ENCODE results near the gene CALCA. TPM values are rescaled to one million over a fixed set of nuclear protein-coding genes. Genes with fewer than 3 reads are reported as not detected.
A peak's percentile ranks its signal among the peaks of the same experiment; 100 is the strongest.
"Not testable (repeated sequence)": the region's sequence is repeated elsewhere in the genome, so short reads cannot be mapped to it uniquely, and the experiment has no call there.

Gene CALCA, protein sequence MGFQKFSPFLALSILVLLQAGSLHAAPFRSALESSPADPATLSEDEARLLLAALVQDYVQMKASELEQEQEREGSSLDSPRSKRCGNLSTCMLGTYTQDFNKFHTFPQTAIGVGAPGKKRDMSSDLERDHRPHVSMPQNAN
- total RNA-seq (not detected), polyA plus RNA-seq (not detected)

DNA sequence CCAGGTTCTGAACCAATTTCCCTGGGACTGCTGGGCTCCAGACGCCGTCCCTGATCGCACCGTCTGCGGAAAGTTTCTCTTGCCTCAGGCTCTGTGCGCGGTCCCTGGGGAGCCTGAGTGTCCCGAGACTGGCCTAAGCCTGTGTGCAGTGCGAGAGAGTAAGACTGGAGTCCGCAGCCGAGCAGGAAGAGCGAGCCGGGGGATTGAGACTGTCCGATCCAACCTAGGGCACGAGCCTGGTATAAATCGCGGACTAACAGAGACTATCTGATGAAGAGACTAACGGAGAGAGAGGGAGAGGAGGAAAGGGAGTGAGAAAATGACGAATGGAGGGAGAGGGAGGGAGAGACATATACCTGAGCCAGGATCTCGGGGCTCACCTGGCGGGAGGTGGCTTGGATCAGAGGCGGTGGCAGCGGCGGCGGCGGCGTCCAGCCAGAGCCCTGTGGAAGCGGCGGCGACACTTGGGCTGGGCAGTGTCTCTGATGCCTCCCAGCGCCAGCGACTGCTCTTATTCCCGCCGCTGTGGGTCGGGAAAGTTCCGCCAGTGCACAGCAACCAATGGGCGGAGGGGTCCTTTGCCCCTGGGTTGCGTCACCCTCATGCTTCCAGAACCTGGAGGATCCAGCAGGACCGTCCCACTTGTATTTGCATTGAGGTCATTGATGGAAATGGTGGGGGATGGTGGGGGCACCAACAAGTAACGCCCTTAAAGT lies at the start of gene CALCA:
Gene CALCA, minus strand, starts transcription at position 487 of the 716 bp plus-strand sequence. CDS start 1,159 bp downstream, outside the sequence.
- Histone ChIP-seq H3K27me3 (ENCODE audit: insufficient read depth, low read length, poor library complexity, severe bottlenecking) (peaks cover 54% of the 10 kb centered on the region), H3K4me3 (ENCODE audit: low read length) (no peak within 1 kb of the TSS), H3K4me1 (ENCODE audit: insufficient read depth, low read length) (peaks cover 25% of the 10 kb centered on the region), H3K9me3 (ENCODE audit: low read length) (no peaks in the 10 kb centered on the region), H3K27ac (ENCODE audit: low read depth, low read length) (no peak within 1 kb of the TSS), H3K36me3 (ENCODE audit: insufficient read depth, low read length) (no peaks in the 10 kb centered on the region)
- peaks cover 67 to 86% of the 10 kb centered on the region in 2 donors for H3K27me3 Mint-ChIP-seq
- DNase-seq, result no peak
- H3K27ac Mint-ChIP-seq, result peak within 1 kb of the TSS in 3 of 8 donors; percentile 18 to 78 (median 69)
- H3K36me3 Mint-ChIP-seq, result no peaks in the 10 kb centered on the region
- H3K9me3 Mint-ChIP-seq, result no peaks in the 10 kb centered on the region
- H3K4me3 Mint-ChIP-seq, result peak within 1 kb of the TSS; percentile 74 to 87 (median 80)
- CTCF ChIA-PET, result no interaction called here
- POLR2A ChIA-PET, result no interaction called here
- H3K4me1 Mint-ChIP-seq, result peaks cover 32 to 35% (median 33%) of the 10 kb centered on the region in 3 donors

DNA sequence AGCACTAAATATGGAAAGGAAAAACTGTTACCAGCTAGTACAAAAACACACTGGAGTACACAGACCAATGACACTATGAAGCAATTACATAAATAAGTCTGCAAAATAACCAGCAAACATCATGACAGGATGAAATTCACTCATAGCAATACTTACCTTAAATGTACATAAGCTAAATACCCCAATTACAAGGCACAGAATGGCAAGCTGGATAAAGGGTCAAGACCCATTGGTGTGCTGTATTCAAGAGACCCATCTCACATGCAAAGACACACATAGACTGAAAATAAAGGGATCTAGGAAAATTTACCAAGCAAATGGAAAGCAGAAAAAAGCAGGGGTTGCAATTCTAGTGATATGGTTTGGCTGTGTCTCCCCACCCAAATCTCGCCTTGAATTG lies 44.0 kb upstream of the CALCA start:
- peaks cover 33 to 55% of the 10 kb centered on the region in 2 donors for H3K27me3 Mint-ChIP-seq
- Histone ChIP-seq H3K4me1 (ENCODE audit: insufficient read depth, low read length) (no peaks in the 10 kb centered on the region), H3K27me3 (ENCODE audit: insufficient read depth, low read length, poor library complexity, severe bottlenecking) (no peaks in the 10 kb centered on the region), H3K36me3 (ENCODE audit: insufficient read depth, low read length) (no peaks in the 10 kb centered on the region), H3K4me3 (ENCODE audit: low read length) (no peak overlapping the region), H3K27ac (ENCODE audit: low read depth, low read length) (no peak overlapping the region), H3K9me3 (ENCODE audit: low read length) (no peaks in the 10 kb centered on the region)
- no peak for DNase-seq
- POLR2A ChIA-PET, result no interaction called here
- CTCF ChIA-PET, result interaction anchor here (1.5 kb wide), 1 partner anchor 10 kb away, joined by 7 read pairs; no protein-coding TSS in a partner anchor
- no peak overlapping the region for H3K27ac Mint-ChIP-seq
- peaks cover 1 to 38% (median 6%) of the 10 kb centered on the region in 3 donors for H3K36me3 Mint-ChIP-seq
- H3K4me1 Mint-ChIP-seq, result no peaks in the 10 kb centered on the region
- no peak overlapping the region for H3K4me3 Mint-ChIP-seq
- H3K9me3 Mint-ChIP-seq, result peaks cover 31 to 38% (median 33%) of the 10 kb centered on the region in 5 donors

DNA sequence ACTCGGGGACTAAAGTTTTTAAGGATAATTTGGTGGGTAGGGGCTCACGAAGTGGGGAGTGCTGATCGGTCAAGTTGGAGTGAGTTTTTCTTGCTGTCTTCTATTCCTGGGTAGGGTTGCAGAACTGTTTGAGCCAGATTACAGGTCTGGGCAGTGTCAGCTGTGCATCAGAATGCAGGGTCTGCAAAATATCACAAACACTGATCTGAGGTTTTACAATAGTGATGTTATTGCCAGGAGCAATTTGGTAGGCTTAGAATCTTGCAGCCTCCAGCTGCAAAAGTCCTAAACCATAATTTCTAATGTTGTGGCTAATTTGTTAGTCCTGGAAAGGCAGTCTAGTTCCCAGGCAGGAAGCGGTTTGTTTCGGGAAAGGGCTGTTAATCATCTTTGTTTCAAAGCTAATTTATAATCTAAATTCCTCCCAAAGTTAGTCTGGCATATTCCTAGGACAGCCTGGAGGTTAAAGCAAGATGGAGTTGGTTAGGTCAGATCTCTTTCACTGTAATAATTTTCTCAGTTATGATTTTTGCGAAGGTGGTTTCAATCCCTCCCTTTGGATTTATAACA lies 39.7 kb upstream of the CALCA start:
- Histone ChIP-seq H3K36me3 (ENCODE audit: insufficient read depth, low read length) (no peaks in the 10 kb centered on the region), H3K4me3 (ENCODE audit: low read length) (no peak overlapping the region), H3K4me1 (ENCODE audit: insufficient read depth, low read length) (no peaks in the 10 kb centered on the region), H3K9me3 (ENCODE audit: low read length) (no peaks in the 10 kb centered on the region), H3K27ac (ENCODE audit: low read depth, low read length) (no peak overlapping the region), H3K27me3 (ENCODE audit: insufficient read depth, low read length, poor library complexity, severe bottlenecking) (no peaks in the 10 kb centered on the region)
- H3K27ac Mint-ChIP-seq, result no peak overlapping the region
- H3K9me3 Mint-ChIP-seq, result peaks cover 13 to 20% (median 16%) of the 10 kb centered on the region in 5 donors
- H3K36me3 Mint-ChIP-seq, result peaks cover 1 to 15% (median 2%) of the 10 kb centered on the region in 3 donors
- H3K4me1 Mint-ChIP-seq, result no peaks in the 10 kb centered on the region
- H3K4me3 Mint-ChIP-seq, result no peak overlapping the region
- DNase-seq, result no peak
- ChIA-PET CTCF (interaction anchor here (1.5 kb wide), 1 partner anchor 104 kb away, joined by 3 read pairs; no protein-coding TSS in a partner anchor), POLR2A (no interaction called here)
- peaks cover 20 to 58% of the 10 kb centered on the region in 2 donors for H3K27me3 Mint-ChIP-seq

DNA sequence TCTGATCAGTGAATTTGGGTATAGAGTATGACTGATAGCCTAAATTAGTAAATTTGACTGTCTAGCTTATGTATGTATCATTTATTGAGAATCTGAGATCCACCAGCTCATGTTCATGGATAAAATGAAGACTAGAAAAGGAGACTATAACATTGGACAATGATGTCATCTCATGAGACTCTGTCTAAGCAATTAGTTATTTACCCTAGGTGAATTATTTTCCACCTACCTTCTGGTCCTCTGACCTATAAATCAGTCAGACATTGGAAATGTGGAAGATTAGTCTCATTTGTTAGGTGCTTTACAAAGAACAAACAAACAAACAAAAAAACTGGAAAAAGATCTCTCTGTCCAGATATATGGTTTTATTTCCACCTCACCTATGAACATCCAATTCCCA lies 38.7 kb upstream of the CALCA start:
- Histone ChIP-seq H3K27ac (ENCODE audit: low read depth, low read length) (no peak overlapping the region), H3K4me1 (ENCODE audit: insufficient read depth, low read length) (no peaks in the 10 kb centered on the region), H3K36me3 (ENCODE audit: insufficient read depth, low read length) (no peaks in the 10 kb centered on the region), H3K27me3 (ENCODE audit: insufficient read depth, low read length, poor library complexity, severe bottlenecking) (no peaks in the 10 kb centered on the region), H3K4me3 (ENCODE audit: low read length) (no peak overlapping the region), H3K9me3 (ENCODE audit: low read length) (no peaks in the 10 kb centered on the region)
- H3K4me3 Mint-ChIP-seq, result no peak overlapping the region
- no peak overlapping the region for H3K27ac Mint-ChIP-seq
- H3K27me3 Mint-ChIP-seq, result peaks cover 18 to 58% of the 10 kb centered on the region in 2 donors
- peaks cover 3 to 10% (median 8%) of the 10 kb centered on the region in 5 donors for H3K9me3 Mint-ChIP-seq
- ChIA-PET POLR2A (no interaction called here), CTCF (no interaction called here)
- DNase-seq, result no peak
- H3K4me1 Mint-ChIP-seq, result no peaks in the 10 kb centered on the region
- H3K36me3 Mint-ChIP-seq, result peaks cover 0 to 5% (median 1%) of the 10 kb centered on the region in 3 donors

DNA sequence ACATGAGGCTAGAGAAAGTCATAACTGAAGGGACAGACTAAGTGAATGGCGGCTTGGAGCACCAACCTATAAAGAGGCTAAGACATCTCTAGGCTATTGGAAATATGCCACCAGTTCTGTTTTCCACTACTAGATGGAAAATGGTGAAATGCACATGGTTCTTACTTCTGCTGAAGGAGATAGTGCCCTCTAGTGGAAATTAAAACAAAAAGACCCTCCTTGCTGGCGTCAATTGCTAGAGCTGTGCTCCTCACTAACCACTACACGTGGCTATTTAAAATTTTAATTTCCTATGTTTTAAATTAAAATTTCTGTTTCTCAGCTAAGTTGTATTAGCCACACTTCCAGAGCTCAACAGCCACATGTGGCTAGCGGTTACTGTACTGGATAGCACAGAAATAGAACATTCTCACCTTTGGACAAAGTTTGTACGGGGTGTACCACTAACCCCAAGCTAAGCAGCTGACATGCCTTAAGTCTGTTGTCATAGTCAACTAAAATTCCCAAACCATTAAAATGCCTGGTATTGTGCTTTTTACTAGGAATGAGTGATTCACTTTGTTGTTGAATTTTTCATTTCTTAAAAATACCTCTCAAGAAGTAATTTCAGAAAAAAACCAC lies 34.1 kb upstream of the CALCA start:
- Mint-ChIP-seq H3K36me3 (no peaks in the 10 kb centered on the region), H3K27ac (no peak overlapping the region), H3K27me3 (peaks cover 11 to 59% of the 10 kb centered on the region in 2 donors), H3K4me1 (no peaks in the 10 kb centered on the region), H3K9me3 (no peaks in the 10 kb centered on the region), H3K4me3 (no peak overlapping the region)
- Histone ChIP-seq H3K4me3 (ENCODE audit: low read length) (no peak overlapping the region), H3K36me3 (ENCODE audit: insufficient read depth, low read length) (no peaks in the 10 kb centered on the region), H3K27me3 (ENCODE audit: insufficient read depth, low read length, poor library complexity, severe bottlenecking) (no peaks in the 10 kb centered on the region), H3K9me3 (ENCODE audit: low read length) (no peaks in the 10 kb centered on the region), H3K4me1 (ENCODE audit: insufficient read depth, low read length) (no peaks in the 10 kb centered on the region), H3K27ac (ENCODE audit: low read depth, low read length) (no peak overlapping the region)
- POLR2A ChIA-PET, result no interaction called here
- peak in 2 of 5 donors; percentile 25 to 30 for DNase-seq
- CTCF ChIA-PET, result interaction anchor here (0.9 to 2.4 kb wide), 11 partner anchors 10 to 428 kb away, joined by 3 to 24 read pairs (median 3); no protein-coding TSS in a partner anchor

DNA sequence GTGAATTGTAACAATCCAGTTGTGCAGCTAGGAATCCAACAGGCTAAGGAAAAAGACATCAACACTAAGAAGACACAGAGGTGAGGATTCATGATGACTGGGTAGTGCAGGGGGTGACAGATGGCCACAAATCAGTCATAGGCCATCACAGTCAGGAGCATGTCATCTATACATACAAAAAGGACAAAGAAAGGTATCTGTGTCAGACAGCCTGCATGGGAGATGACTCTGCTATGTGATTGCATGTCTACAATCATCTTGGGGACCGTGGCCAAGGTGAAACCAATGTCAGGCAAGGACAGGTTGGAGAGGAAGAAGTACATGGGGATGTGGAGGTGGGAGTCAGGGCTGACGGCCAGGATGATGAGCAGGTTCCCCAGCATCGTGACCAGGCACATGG lies 16.0 kb upstream of the CALCA start:
- H3K27ac ChIP-seq (ENCODE audit: low read depth, low read length); H3K9me3 Mint-ChIP-seq; H3K27me3 ChIP-seq (ENCODE audit: insufficient read depth, low read length, poor library complexity, severe bottlenecking); H3K4me3 ChIP-seq (ENCODE audit: low read length); H3K36me3 ChIP-seq (ENCODE audit: insufficient read depth, low read length); H3K4me1 ChIP-seq (ENCODE audit: insufficient read depth, low read length); H3K36me3 Mint-ChIP-seq; POLR2A ChIA-PET; H3K4me1 Mint-ChIP-seq; H3K4me3 Mint-ChIP-seq; H3K9me3 ChIP-seq (ENCODE audit: low read length); DNase-seq; H3K27ac Mint-ChIP-seq; CTCF ChIA-PET: not testable (repeated sequence)
- H3K27me3 Mint-ChIP-seq, result peaks cover 8 to 56% of the 10 kb centered on the region in 2 donors

DNA sequence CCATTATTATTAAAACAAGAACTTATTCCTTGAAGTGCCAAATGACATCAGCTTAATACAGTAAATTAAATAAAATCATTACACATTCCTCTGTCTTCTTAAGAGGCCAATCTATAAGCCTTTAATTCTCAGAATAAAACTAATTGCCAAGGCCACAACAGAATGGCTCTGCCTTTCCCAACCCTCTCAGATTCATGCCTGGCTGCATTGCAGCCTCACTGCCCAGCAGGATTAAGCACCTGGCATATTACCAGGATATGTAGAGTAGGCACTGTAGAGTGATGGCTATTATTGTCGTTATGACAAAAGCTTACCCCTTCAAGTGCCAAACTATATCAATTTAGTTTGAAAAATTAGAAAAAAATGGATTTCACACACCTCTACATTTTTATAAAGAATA lies 9.4 kb upstream of the CALCA start:
- CTCF ChIA-PET, result no interaction called here
- Histone ChIP-seq H3K4me1 (ENCODE audit: insufficient read depth, low read length) (no peaks in the 10 kb centered on the region), H3K9me3 (ENCODE audit: low read length) (no peaks in the 10 kb centered on the region), H3K27ac (ENCODE audit: low read depth, low read length) (no peak overlapping the region), H3K36me3 (ENCODE audit: insufficient read depth, low read length) (no peaks in the 10 kb centered on the region), H3K27me3 (ENCODE audit: insufficient read depth, low read length, poor library complexity, severe bottlenecking) (no peaks in the 10 kb centered on the region), H3K4me3 (ENCODE audit: low read length) (no peak overlapping the region)
- peaks cover 6 to 41% of the 10 kb centered on the region in 2 donors for H3K27me3 Mint-ChIP-seq
- H3K27ac Mint-ChIP-seq, result no peak overlapping the region
- DNase-seq, result no peak
- POLR2A ChIA-PET, result no interaction called here
- H3K9me3 Mint-ChIP-seq, result no peaks in the 10 kb centered on the region
- no peaks in the 10 kb centered on the region for H3K36me3 Mint-ChIP-seq
- H3K4me1 Mint-ChIP-seq, result no peaks in the 10 kb centered on the region
- no peak overlapping the region for H3K4me3 Mint-ChIP-seq

DNA sequence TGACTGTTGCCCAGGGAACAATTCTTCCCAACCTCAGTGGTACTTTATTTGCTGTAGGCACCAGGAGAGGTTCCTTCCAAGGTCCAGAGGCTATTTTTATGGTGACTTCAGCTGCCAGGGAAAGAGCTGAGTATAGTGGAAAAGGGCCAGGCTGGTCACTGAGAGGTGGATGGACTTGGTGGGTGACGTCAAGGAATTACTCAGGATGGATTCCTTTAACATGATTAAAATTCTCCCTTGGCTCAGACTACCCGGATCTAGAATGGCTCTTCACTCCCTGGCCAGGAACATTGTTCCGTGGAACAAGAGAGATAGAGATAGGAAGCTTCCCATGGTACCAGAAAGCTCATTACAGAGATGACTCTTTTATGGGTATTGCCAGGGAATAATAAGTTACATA lies 8.7 kb upstream of the CALCA start:
- CTCF ChIA-PET, result no interaction called here
- H3K27me3 Mint-ChIP-seq, result peaks cover 13 to 47% of the 10 kb centered on the region in 2 donors
- POLR2A ChIA-PET, result no interaction called here

More for the DNA sequence above, 8.7 kb upstream of the CALCA start:
- Histone ChIP-seq H3K4me3 (ENCODE audit: low read length) (no peak overlapping the region), H3K27ac (ENCODE audit: low read depth, low read length) (no peak overlapping the region), H3K9me3 (ENCODE audit: low read length) (no peaks in the 10 kb centered on the region), H3K36me3 (ENCODE audit: insufficient read depth, low read length) (no peaks in the 10 kb centered on the region), H3K27me3 (ENCODE audit: insufficient read depth, low read length, poor library complexity, severe bottlenecking) (peaks cover 5% of the 10 kb centered on the region), H3K4me1 (ENCODE audit: insufficient read depth, low read length) (no peaks in the 10 kb centered on the region)
- Mint-ChIP-seq H3K36me3 (no peaks in the 10 kb centered on the region), H3K4me3 (no peak overlapping the region), H3K27ac (no peak overlapping the region), H3K9me3 (no peaks in the 10 kb centered on the region), H3K4me1 (peaks cover 0 to 2% (median 0%) of the 10 kb centered on the region in 3 donors)
- DNase-seq, result no peak
